IPS-18c (cell line): ENCODE measurements around the gene KIRREL3.

Experiments
- H3K4me3 ChIP-seq: 2 replicates; pipeline ENCODE4 v1.7.0; 2013; ENCODE audit warnings: low read depth, mild to moderate bottlenecking, low read length, moderate library complexity; ENCODE audit not compliant: insufficient read depth
- H3K9me3 ChIP-seq: one replicate; pipeline ENCODE4 v1.6.1; 2013; ENCODE audit warnings: mild to moderate bottlenecking, low read length, moderate library complexity; ENCODE audit not compliant: control insufficient read depth, insufficient read depth

The KIRREL3 gene

DNA sequence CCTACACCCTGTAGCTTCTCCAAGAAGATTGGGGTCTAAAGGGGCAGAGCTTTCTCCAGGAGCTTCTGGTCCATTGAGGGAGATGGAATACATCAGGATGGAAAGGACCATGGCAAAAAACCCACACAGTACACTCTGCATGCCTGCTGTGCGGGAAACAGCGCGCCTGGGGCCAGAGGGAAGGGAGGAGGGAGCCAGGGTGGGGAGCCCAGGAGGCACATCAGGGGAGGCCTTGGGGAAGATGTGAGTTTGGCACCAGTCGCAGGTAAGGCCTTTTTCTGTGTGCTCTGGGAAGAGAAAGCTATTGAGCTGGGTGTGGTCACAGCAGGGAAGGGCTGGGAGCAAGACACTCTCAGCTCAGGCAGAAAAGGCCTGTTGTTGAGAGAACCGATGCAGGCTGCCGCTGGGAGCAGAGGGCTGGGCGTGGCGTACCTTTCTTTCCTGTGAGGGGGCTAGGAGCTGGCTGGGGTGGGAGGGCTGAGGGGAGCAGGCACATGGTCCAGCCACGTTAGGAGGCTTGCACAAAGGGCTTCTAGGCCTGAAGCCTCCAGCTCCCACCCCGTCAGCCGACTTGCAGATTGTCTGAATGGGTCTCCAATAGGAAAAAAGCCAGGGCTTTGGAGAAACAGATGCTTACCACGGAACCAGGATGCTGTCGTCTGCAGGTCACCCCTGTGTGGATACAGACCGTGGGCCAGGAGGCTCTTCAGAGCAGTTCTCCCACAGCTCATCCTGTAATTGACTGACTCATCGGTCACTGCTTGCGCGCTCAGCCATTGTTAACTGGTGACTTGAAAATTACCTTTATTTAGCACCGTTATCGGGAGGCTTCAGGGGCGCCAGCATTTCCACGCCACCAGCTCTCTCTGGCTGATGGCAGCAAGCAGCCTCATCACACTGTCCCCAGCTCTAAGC, 407.8 kb downstream of the KIRREL3 start:
- Histone ChIP-seq H3K4me3 (no peak overlapping the region), H3K9me3 (no peaks in the 10 kb centered on the region)

DNA sequence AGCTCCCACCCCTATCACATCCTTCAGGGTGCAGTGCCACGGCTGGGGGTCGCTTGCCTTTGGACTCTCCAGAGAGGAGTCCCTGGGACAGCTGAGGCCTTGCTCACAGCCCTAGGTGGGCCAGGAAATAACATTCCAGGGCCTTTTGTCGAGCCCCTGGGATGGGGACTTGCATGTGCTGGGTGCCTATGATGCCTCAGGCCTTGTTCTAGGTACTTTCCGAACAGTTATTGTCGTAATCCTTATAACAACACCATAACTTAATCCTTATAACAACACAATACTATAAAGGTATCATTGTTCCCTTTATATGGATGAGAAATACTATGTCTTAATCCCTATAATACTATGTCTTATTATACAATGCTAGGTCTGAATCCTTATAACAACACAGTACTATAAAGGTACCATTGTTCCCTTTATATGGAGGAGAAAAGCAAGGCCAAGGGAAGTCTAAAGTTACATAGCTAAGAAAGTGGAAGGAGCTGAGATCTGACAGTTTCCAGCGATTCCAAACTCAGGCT, 408.5 kb downstream of the KIRREL3 start:
- Histone ChIP-seq H3K9me3 (no peaks in the 10 kb centered on the region), H3K4me3 (no peak overlapping the region)

DNA sequence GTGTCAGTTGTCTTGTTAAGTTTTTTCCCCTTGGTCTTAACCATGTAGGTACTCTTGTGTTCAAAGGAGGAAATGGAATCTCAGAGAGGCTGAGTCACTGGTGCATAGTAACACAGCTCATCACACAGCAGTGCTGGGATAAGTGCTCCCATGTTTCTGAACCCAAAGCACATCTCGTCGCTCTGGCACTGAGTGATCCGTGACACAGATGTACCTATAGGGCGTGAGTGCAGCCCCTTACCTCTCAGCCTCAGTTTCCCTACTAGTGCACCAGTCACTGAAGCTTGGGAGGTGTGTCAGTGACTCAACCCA, 411.1 kb downstream of the KIRREL3 start:
- H3K4me3 ChIP-seq = no peak overlapping the region
- H3K9me3 ChIP-seq = no peaks in the 10 kb centered on the region

DNA sequence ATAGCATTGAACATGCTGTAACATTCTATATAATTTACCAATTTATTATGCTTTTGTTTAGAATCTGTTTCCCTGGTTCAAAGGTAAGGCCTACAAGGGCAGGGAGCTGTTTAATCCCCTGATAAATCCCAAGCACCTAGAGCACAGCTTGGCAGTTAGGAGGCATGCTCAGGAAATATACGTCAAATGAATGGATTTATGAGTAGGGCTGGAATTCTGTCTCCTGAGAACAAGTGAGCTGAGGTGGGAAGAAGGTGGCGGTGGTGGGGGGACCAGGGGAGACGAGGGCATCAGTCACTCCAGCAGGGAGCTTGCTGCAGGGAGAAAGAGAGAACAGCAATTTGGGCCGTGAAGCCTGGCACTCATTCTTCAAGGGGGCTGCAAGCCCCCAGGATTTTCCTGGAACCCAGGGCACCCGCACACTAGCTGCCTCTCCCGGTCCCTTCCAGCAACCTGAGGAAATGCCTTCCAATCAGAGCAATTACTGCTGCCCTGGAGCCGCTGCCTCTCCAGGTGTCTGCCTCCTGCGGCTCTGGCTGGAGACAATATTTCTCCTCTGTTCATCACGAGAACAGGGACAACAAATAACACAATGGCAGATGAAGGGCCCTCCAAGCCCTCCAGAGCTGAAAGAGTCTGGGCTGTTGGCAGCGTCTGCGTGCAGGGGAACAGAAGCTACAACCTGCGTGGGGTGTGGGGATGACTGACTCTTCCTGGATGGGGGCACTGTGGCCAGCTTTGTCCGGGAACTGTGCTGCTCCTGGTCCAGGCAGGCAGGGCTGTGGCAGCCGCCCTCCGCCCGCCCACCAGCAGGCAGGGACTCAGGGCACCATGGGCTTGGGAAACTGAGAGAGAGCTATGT, 411.7 kb downstream of the KIRREL3 start:
- H3K9me3 ChIP-seq = no peaks in the 10 kb centered on the region
- no peak overlapping the region for H3K4me3 ChIP-seq

DNA sequence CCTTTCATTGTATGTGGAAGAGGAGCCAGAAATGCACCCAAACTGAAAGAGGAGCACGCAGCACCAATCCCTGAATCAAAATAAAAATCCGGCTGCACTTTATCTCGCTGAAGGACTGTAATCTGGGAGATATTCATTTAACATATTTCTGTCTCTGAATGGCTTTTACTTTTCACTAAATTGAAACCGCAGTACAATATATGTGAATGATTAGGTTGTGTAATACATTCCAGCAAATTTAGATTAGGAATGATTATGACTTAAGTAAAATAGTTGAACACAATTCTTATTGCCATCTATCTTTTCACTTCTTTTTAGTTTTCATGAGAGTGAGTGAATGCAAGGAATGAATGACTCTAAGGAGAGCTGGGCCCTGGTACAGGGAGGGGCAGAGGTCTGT, 413.0 kb downstream of the KIRREL3 start:
- H3K4me3 ChIP-seq = no peak overlapping the region
- H3K9me3 ChIP-seq = no peaks in the 10 kb centered on the region

DNA sequence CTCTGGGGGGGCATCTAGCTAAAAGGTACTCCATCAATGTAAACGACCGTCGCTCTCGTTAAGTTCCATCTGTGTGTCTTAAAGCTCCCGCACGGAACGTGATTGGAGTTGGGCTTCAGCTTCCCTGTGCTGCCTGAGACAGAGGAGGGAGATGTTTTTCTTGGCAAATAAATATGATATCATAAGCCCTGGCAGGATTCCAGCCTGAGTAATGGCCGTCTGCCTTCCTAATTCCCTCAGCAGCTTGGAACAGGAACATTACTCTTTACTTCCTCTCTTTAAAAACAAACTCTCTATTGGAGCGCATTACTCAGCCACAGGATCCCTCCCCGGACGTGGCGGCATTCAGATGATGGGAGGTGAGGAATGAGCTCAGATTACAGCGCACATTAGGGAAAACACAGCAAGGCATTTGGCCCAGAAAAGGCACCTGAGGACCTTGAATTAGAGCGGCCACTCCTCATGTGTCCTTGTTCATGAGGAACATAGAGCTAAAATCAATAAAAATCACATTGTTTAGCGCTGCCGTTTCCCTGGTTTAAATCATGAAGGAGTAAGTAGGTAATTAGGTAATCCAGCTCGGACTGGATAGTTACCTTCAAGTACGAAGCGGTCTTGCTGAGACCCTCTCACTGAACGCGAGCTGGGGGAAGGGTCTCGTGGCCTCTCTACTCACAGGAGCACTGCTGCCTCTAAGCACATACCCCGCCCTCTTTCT, 414.6 kb downstream of the KIRREL3 start:
- Histone ChIP-seq H3K4me3 (peak overlapping the region; percentile 21; the same call in 1 of the 2 replicates), H3K9me3 (no peaks in the 10 kb centered on the region)

DNA sequence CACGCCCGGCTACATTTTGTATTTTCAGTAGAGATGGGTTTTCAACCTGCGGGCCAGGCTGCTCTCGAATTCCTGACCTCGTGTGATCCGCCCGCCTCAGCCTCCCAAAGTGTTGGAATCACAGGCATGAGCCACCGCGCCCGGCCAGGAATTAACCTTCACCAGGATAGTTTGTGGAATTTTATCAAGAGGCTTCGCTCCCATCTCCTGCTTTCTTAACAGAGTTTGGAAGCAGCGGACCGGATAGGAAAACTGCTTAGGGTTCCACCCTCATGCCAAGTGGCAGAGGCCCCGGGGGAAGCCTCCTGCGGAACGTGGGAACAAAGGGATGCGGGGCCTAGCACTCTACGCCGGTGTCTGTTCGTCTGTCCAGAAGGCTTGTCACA, 415.2 kb downstream of the KIRREL3 start:
- no peaks in the 10 kb centered on the region for H3K9me3 ChIP-seq
- peak overlapping the region; percentile 21; the same call in 1 of the 2 replicates for H3K4me3 ChIP-seq

DNA sequence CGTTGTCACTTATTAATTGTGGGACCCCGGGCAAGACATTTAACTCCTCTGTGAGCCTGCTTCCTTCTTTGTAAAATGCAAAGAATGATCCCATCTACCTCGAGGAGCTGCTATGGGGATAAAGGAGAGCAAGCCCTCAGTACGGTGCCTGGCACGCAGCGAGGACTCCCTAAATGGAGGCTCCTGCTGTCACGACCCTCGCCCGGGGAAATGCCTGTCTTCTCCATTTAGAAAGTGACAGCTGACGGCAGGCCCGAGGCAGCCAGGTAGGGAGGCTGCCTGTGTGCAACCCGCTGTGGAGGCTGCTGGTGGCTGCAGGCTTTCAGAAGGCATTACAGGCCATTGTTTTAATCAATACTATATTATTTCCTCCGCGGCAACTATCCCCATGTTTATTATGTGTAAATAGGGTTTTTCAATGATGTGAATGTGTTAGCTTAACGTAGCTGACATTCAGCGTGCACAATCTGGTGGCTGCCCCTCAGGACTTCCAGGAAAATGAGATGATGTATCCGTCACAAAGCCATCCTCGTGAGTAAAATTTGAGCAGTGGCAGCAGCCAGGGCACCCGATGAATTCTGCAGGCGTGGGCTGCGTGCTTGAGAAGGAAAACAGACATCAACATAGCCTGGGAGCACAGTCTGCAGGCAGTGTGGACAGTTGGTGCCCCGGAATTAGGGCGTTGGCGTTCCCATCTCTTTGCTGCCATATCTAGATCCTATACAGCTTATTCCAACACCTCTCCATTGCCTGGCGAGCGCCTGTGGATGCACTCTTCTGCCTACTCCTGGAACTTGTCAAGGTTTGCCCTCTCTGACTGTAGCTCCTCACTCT, 416.8 kb downstream of the KIRREL3 start:
- Histone ChIP-seq H3K4me3 (no peak overlapping the region), H3K9me3 (no peaks in the 10 kb centered on the region)

DNA sequence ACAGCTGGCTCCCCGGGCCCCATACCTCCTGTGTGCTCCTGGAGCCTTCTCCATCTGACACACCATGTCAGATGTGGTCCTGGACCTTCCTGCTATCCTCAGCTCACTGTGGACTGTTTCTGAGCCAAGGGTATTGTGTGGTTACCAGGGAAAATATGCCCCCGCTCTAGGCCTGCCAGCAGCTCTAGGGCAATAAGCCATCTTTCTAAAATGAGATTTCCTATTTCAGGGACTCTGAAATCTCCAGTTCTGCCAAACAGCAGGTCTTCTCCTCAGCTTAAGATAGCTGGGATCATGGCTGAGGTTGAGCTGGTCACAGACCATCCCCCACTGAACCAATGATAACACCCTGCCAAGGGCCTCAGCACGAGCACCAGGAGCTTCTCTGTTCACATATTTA, 417.5 kb downstream of the KIRREL3 start:
- no peaks in the 10 kb centered on the region for H3K9me3 ChIP-seq
- H3K4me3 ChIP-seq = no peak overlapping the region

DNA sequence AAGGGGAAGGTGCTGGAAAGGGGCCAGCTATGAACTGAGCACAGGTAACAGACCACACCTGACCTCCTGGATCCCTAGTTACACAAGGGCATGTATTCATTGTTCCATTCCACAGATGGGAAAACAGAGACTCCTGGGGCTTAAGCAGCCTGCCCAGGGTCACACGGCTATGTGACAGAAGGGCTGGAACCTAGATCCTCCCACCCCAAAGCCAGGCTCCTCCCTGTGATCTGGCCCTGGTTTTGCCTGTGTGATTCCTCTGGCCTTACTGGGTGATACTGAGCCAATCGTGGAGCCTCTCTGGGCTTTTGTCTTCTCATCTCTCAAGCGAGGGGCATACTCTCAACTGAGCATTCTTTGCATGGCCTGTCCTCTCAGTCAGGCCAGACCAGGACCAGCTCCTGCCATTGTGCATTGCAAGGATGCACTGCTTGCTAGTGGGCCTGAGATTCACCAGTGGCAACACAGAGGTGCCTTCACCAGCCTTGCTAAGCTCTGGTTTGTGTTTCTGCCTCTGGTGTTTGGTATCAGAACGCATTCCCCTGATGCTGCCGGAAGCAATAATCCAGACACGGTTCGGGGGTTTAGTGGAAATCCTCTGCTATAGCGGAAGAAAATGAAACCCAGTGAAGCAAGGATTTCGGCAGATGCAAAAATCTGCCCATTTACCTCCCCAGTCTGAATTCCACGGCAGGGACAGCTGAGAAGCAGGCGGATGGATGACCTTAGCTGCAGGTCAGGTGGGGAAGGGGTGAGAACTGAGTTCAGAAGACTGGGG, 418.5 kb downstream of the KIRREL3 start:
- H3K4me3 ChIP-seq = no peak overlapping the region
- H3K9me3 ChIP-seq = no peaks in the 10 kb centered on the region

DNA sequence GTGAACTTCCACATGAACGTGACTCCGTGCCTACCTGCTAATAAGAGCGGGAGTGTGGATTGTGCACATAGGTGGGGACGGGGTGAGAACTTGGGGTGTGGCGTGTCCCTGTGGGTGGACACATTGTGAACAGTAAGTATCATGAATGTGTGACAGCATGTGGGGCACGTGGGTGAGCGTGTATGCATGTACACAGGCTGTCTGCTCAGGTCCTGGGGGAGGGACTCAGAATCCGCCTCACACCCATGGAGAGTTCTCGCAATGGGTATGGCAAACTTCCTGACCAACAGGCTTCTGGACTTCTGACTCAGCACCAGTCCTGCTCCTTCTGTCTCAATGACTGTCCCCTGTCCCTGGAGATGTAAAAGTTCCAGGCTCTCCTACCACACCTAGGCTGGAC, 422.1 kb downstream of the KIRREL3 start:
- Histone ChIP-seq H3K4me3 (no peak overlapping the region), H3K9me3 (no peaks in the 10 kb centered on the region)

DNA sequence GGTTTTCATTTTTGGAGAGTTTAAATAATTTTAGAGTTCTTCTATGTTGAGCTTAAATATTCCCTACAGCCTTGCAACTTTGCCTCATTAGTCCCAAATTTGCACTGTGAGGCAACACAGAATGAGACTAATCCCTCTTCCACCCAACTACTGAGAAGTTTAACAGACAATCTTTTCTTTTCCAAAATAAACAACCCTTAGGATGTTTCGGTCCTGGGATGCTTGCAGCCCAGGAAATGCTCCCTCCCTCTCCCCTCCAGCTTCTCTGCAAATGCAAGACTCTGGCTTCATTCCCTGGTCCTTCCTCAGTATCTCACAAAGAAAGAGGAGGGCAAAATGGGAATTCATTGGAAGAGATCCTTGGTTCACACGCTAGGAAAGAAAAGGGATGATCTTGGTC, 422.5 kb downstream of the KIRREL3 start:
- no peaks in the 10 kb centered on the region for H3K9me3 ChIP-seq
- no peak overlapping the region for H3K4me3 ChIP-seq

DNA sequence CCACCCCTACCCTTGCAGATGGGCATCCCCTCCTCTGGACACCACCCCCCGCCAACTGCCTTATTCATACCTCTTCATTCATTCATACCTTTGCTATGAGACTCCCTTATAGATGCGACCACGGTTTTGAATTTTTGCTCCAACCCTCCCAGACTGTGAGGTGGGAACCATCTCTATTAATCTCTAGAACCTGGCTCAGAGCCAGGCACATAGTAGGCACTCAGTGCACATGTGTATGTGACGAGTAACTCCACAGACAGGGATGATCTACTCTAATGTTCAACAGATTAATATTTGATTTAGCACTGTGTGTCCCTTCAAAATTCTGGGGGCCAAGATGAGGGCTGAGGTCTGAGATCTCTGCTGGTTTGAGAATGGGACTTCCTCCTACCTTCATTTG, 424.7 kb downstream of the KIRREL3 start:
- H3K4me3 ChIP-seq = no peak overlapping the region
- H3K9me3 ChIP-seq = no peaks in the 10 kb centered on the region

DNA sequence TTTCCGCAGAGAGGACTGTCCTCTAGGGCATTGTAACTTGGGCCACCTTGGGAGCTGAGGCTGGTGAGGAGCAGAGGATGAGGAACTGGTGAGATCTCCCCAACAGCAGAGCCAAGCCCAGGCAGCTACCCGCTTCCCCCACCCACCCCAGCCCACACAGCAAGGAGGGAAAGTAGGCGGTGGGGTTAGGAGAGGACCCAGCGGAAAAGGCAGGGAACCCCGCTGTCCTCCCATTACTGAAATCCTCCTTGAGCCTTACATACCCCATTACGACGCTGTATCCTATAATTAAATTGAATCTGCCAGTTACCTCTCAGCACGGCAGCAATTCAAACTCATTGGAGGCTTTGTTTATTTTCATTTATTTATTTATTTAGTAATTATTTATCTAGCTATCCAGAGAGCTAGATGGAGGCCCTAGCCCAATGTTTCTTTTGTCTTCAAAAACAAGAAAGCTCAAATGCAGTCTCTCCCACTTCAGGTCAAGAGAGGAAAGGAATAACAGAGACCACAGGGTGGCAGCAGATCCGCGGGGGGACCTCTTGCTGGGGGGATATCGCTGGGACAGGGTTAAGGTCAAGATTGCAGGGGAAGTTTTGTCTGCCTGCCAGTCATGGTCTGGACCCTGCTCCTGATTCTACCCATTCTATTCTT, 427.1 kb downstream of the KIRREL3 start:
- Histone ChIP-seq H3K9me3 (no peaks in the 10 kb centered on the region), H3K4me3 (no peak overlapping the region)

DNA sequence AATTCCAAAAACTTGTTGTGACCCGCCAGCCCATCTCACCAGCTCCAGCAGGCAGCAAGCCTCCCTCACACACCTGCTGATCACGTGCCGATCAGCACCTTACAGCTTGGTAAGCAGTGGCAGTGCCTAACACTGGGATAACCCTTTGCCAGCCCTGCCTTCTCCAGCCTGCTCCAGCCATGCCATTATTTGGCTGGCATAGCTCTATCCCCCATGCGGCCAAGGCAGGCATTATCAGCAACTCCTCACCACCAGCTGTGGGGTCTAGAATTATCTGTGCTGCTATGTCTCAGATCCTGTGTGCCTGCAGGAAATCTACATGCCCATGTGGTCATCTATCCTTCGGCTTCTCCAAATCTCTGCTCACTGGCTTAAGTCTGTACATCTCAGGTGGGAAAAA, 430.1 kb downstream of the KIRREL3 start:
- Histone ChIP-seq H3K4me3 (no peak overlapping the region), H3K9me3 (no peaks in the 10 kb centered on the region)

DNA sequence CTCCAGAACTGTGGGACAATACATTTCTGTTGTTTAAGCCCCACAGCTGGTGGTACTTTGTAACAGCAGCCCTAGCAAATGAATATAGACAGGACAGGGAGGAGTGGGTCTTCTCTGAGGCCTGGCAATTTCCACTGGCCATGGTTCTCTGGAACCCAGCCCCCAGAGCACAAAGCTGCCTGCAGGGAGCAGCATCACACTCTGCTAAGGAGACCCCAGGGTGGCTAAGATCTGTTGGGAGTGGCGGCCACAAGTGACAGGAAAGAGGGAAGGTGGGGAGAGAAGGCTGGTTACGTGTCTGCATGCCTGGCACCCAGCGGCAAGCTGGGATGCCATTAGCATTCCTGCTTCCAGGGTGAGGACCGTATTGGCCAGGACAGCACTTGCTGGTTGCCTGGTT, 433.2 kb downstream of the KIRREL3 start:
- no peaks in the 10 kb centered on the region for H3K9me3 ChIP-seq
- H3K4me3 ChIP-seq = no peak overlapping the region
